CD8-positive, alpha-beta memory T cell (primary cell): ENCODE measurements around the gene NRDE2. TPM values are rescaled to one million over a fixed set of nuclear protein-coding genes. Genes with fewer than 3 reads are reported as not detected.

Source experiments
- CTCF ChIA-PET: fragments of 350-600 bp; sonication (Branson Sonifier 250); formaldehyde crosslinking; loops from one replicate; lab custom pipeline; 2021; ENCODE audit warnings: antibody characterized with exemption; lab: Charles Lee
- POLR2A ChIA-PET: fragments of 350-600 bp; sonication (Branson Sonifier 250); formaldehyde crosslinking; loops from one replicate; lab custom pipeline; 2021; ENCODE audit warnings: antibody characterized with exemption; lab: Charles Lee
- DNase-seq, 5 donors: peaks; one replicate each; pipeline versions ENCODE4 v3.0.0 to v3.0.0-alpha.2; 2020 to 2022; ENCODE audit warnings: mixed read lengths in 1 of 5
- H3K27ac ChIP-seq: one replicate; pipeline ENCODE4 v1.7.0; 2013; ENCODE audit warnings: low read depth, mild to moderate bottlenecking, low read length, moderate library complexity
- H3K27me3 ChIP-seq: 2 replicates; pipeline ENCODE4 v1.7.0; 2013; ENCODE audit warnings: low read length, mild to moderate bottlenecking; ENCODE audit not compliant: insufficient read depth, poor library complexity, severe bottlenecking
- H3K36me3 ChIP-seq: 2 replicates; pipeline ENCODE4 v1.7.0; 2013; ENCODE audit warnings: mild to moderate bottlenecking, low read length, moderate library complexity; ENCODE audit not compliant: insufficient read depth
- H3K4me1 ChIP-seq: 2 replicates; pipeline ENCODE4 v1.7.0; 2013; ENCODE audit warnings: mild to moderate bottlenecking, low read length, moderate library complexity; ENCODE audit not compliant: insufficient read depth
- H3K4me3 ChIP-seq: 2 replicates; pipeline ENCODE4 v1.7.0; 2013; ENCODE audit warnings: mild to moderate bottlenecking, low read length
- H3K9me3 ChIP-seq: 2 replicates; pipeline ENCODE4 v1.7.0; 2013; ENCODE audit warnings: mild to moderate bottlenecking, low read length
- H3K27ac Mint-ChIP-seq, 8 donors: one replicate each; pipeline ENCODE4 v1.8.0; 2020 to 2021; ENCODE audit warnings: mixed read lengths in 8 of 8, mild to moderate bottlenecking in 6 of 8, inconsistent platforms in 3 of 8, moderate library complexity in 3 of 8
- H3K27me3 Mint-ChIP-seq, 2 donors: one replicate each; pipeline ENCODE4 v1.8.0; 2020 to 2021; ENCODE audit warnings: mixed read lengths in 2 of 2, mild to moderate bottlenecking in 1 of 2, moderate library complexity in 1 of 2
- H3K36me3 Mint-ChIP-seq, 3 donors: one replicate each; pipeline ENCODE4 v1.8.0; 2020 to 2021; ENCODE audit warnings: mixed read lengths in 3 of 3, inconsistent platforms in 1 of 3, mild to moderate bottlenecking in 1 of 3
- H3K4me1 Mint-ChIP-seq, 3 donors: one replicate each; pipeline ENCODE4 v1.8.0; 2020 to 2021; ENCODE audit warnings: mixed read lengths in 3 of 3, inconsistent platforms in 1 of 3, mild to moderate bottlenecking in 1 of 3
- H3K4me3 Mint-ChIP-seq, 7 donors: one replicate each; pipeline ENCODE4 v1.8.0; 2020 to 2021; ENCODE audit warnings: mixed read lengths in 7 of 7, mild to moderate bottlenecking in 6 of 7, moderate library complexity in 4 of 7, inconsistent platforms in 2 of 7
- H3K9me3 Mint-ChIP-seq, 5 donors: one replicate each; pipeline ENCODE4 v1.8.0; 2020 to 2022; ENCODE audit warnings: mixed read lengths in 5 of 5, mild to moderate bottlenecking in 3 of 5, moderate library complexity in 2 of 5, inconsistent platforms in 1 of 5
- polyA plus RNA-seq: library from polyadenylated mRNA; unstranded; fragments of 300-500 nt; fragmentation: Illumina TruSeq; gene quantifications from one replicate; pipeline ENCODE4 v1.2.3, GENCODE V29; 2021
- total RNA-seq, 2 experiments: library from RNA; stranded (reverse); gene quantifications; one replicate each; pipeline ENCODE4 v1.2.3, GENCODE V29; 2021

The NRDE2 gene
- total and polyA plus RNA-seq, 3 experiments from 2014 or later = 10.7 to 28.7 (median 25.8) TPM

- CTCF ChIA-PET = no interaction called here
These were observed 40.0 kb downstream of the NRDE2 start for GRCh38 chr14:90291699-90292098.

GRCh38 chr14:90290337-90291011, 41.3 kb downstream of the NRDE2 start:
- H3K4me3 Mint-ChIP-seq = no peak overlapping the region
- H3K36me3 Mint-ChIP-seq = peaks cover 4 to 89% (median 32%) of the 10 kb centered on the region in 3 donors
- Histone ChIP-seq H3K36me3 (peaks cover 37% of the 10 kb centered on the region), H3K9me3 (no peaks in the 10 kb centered on the region), H3K27ac (no peak overlapping the region), H3K4me3 (no peak overlapping the region), H3K4me1 (no peaks in the 10 kb centered on the region), H3K27me3 (no peaks in the 10 kb centered on the region)
- ChIA-PET CTCF (interaction anchor here (1.1 to 1.2 kb wide), 2 partner anchors 37 to 109 kb away, joined by 3 read pairs; no protein-coding TSS in a partner anchor), POLR2A (no interaction called here)
- H3K4me1 Mint-ChIP-seq = peaks cover 0 to 5% (median 0%) of the 10 kb centered on the region in 3 donors
- peak overlapping the region in 2 of 8 donors; percentile 57 to 81 for H3K27ac Mint-ChIP-seq
- DNase-seq = no peak
- H3K27me3 Mint-ChIP-seq = no peaks in the 10 kb centered on the region
- no peaks in the 10 kb centered on the region for H3K9me3 Mint-ChIP-seq

More at GRCh38 chr14:90291699-90292098, 40.0 kb downstream of the NRDE2 start:
- H3K4me1 ChIP-seq = no peaks in the 10 kb centered on the region
- H3K9me3 ChIP-seq = no peaks in the 10 kb centered on the region
- no peak overlapping the region for H3K4me3 Mint-ChIP-seq
- H3K9me3 Mint-ChIP-seq = no peaks in the 10 kb centered on the region
- H3K36me3 Mint-ChIP-seq = peaks cover 4 to 90% (median 35%) of the 10 kb centered on the region in 3 donors
- no peaks in the 10 kb centered on the region for H3K27me3 ChIP-seq
- no peak overlapping the region for H3K27ac ChIP-seq
- no peak for DNase-seq
- no peaks in the 10 kb centered on the region for H3K27me3 Mint-ChIP-seq
- H3K36me3 ChIP-seq = peaks cover 35% of the 10 kb centered on the region
- peak overlapping the region in 3 of 8 donors; percentile 2 to 31 (median 3) for H3K27ac Mint-ChIP-seq
- H3K4me1 Mint-ChIP-seq = peaks cover 0 to 5% (median 0%) of the 10 kb centered on the region in 3 donors
- POLR2A ChIA-PET = no interaction called here
- no peak overlapping the region for H3K4me3 ChIP-seq

- Mint-ChIP-seq H3K27me3 (no peaks in the 10 kb centered on the region), H3K4me1 (peaks cover 0 to 5% (median 0%) of the 10 kb centered on the region in 3 donors), H3K27ac (peak overlapping the region in 2 of 8 donors; percentile 33 to 57), H3K4me3 (no peak overlapping the region), H3K36me3 (peaks cover 0 to 82% (median 24%) of the 10 kb centered on the region in 3 donors), H3K9me3 (no peaks in the 10 kb centered on the region)
- ChIA-PET POLR2A (no interaction called here), CTCF (interaction anchor here (0.7 to 1.4 kb wide), 4 partner anchors 10 to 470 kb away, joined by 3 to 7 read pairs (median 4); no protein-coding TSS in a partner anchor)
- Histone ChIP-seq H3K27me3 (no peaks in the 10 kb centered on the region), H3K4me3 (no peak overlapping the region), H3K36me3 (peaks cover 32% of the 10 kb centered on the region), H3K4me1 (no peaks in the 10 kb centered on the region), H3K9me3 (no peaks in the 10 kb centered on the region), H3K27ac (no peak overlapping the region)
- no peak for DNase-seq
These were observed 42.9 kb downstream of the NRDE2 start for GRCh38 chr14:90288651-90289355.

GRCh38 chr14:90287791-90288190, 44.0 kb downstream of the NRDE2 start:
- POLR2A ChIA-PET = no interaction called here
- H3K36me3 Mint-ChIP-seq = peaks cover 0 to 85% (median 25%) of the 10 kb centered on the region in 3 donors

GRCh38 chr14:90281756-90282155, 50.0 kb downstream of the NRDE2 start:
- H3K4me1 Mint-ChIP-seq = no peaks in the 10 kb centered on the region
- Histone ChIP-seq H3K9me3 (no peaks in the 10 kb centered on the region), H3K36me3 (peaks cover 7% of the 10 kb centered on the region), H3K4me3 (no peak overlapping the region), H3K4me1 (no peaks in the 10 kb centered on the region), H3K27ac (no peak overlapping the region), H3K27me3 (no peaks in the 10 kb centered on the region)
- no peaks in the 10 kb centered on the region for H3K9me3 Mint-ChIP-seq
- H3K36me3 Mint-ChIP-seq = peaks cover 0 to 85% (median 11%) of the 10 kb centered on the region in 3 donors
- DNase-seq = no peak
- ChIA-PET CTCF (no interaction called here), POLR2A (no interaction called here)
- no peak overlapping the region for H3K4me3 Mint-ChIP-seq
- no peaks in the 10 kb centered on the region for H3K27me3 Mint-ChIP-seq
- no peak overlapping the region for H3K27ac Mint-ChIP-seq

More at GRCh38 chr14:90287791-90288190, 44.0 kb downstream of the NRDE2 start:
- Histone ChIP-seq H3K27me3 (no peaks in the 10 kb centered on the region), H3K4me3 (no peak overlapping the region), H3K4me1 (no peaks in the 10 kb centered on the region), H3K9me3 (no peaks in the 10 kb centered on the region), H3K27ac (no peak overlapping the region), H3K36me3 (peaks cover 29% of the 10 kb centered on the region)
- no peaks in the 10 kb centered on the region for H3K9me3 Mint-ChIP-seq
- no peaks in the 10 kb centered on the region for H3K27me3 Mint-ChIP-seq
- H3K4me1 Mint-ChIP-seq = peaks cover 0 to 5% (median 0%) of the 10 kb centered on the region in 3 donors
- H3K4me3 Mint-ChIP-seq = no peak overlapping the region
- DNase-seq = no peak
- CTCF ChIA-PET = no interaction called here
- H3K27ac Mint-ChIP-seq = peak overlapping the region in 1 of 8 donors; percentile 23

- Histone ChIP-seq H3K4me1 (no peaks in the 10 kb centered on the region), H3K4me3 (no peak overlapping the region), H3K27me3 (no peaks in the 10 kb centered on the region), H3K36me3 (peaks cover 4% of the 10 kb centered on the region), H3K9me3 (no peaks in the 10 kb centered on the region), H3K27ac (no peak overlapping the region)
- H3K27me3 Mint-ChIP-seq = no peaks in the 10 kb centered on the region
- H3K9me3 Mint-ChIP-seq = no peaks in the 10 kb centered on the region
- DNase-seq = no peak
- CTCF ChIA-PET = no interaction called here
- no peak overlapping the region for H3K27ac Mint-ChIP-seq
- POLR2A ChIA-PET = no interaction called here
- H3K4me1 Mint-ChIP-seq = no peaks in the 10 kb centered on the region
- H3K4me3 Mint-ChIP-seq = no peak overlapping the region
- H3K36me3 Mint-ChIP-seq = peaks cover 0 to 85% (median 11%) of the 10 kb centered on the region in 3 donors
These were observed 50.5 kb downstream of the NRDE2 start for GRCh38 chr14:90281261-90281660.

GRCh38 chr14:90280096-90280495, 51.6 kb downstream of the NRDE2 start:
- Mint-ChIP-seq H3K4me3 (no peak overlapping the region), H3K9me3 (no peaks in the 10 kb centered on the region), H3K27me3 (no peaks in the 10 kb centered on the region), H3K36me3 (peaks cover 0 to 86% (median 6%) of the 10 kb centered on the region in 3 donors), H3K27ac (peak overlapping the region in 1 of 8 donors; percentile 46), H3K4me1 (peaks cover 0 to 5% (median 3%) of the 10 kb centered on the region in 3 donors)
- ChIA-PET POLR2A (no interaction called here), CTCF (no interaction called here)
- H3K36me3 ChIP-seq = no peaks in the 10 kb centered on the region
- no peak overlapping the region for H3K4me3 ChIP-seq
- no peaks in the 10 kb centered on the region for H3K27me3 ChIP-seq
- DNase-seq = no peak
- no peaks in the 10 kb centered on the region for H3K4me1 ChIP-seq
- no peaks in the 10 kb centered on the region for H3K9me3 ChIP-seq
- H3K27ac ChIP-seq = no peak overlapping the region
